ENCODE data around the gene CMC1.

The CMC1 gene

DNA sequence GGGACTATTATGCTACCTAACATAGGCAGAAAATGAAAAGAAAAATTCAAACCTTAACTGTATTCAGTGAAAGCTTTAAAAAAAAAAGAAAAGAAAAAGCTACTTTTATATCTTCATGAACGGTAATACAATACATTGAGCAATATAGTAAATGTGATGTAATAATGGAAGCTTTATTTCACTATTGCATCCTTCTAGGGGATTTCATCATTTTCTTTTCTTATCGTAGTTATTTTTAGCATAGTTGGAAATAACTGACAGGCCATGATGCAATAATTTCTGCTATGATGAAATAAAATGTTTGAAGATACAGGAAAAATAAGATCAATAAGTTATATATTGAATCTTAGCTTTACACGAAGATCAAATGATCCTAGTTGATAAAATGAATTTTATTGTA lies 66.8 kb downstream of the CMC1 start:
- DNase-seq = no peak

DNA sequence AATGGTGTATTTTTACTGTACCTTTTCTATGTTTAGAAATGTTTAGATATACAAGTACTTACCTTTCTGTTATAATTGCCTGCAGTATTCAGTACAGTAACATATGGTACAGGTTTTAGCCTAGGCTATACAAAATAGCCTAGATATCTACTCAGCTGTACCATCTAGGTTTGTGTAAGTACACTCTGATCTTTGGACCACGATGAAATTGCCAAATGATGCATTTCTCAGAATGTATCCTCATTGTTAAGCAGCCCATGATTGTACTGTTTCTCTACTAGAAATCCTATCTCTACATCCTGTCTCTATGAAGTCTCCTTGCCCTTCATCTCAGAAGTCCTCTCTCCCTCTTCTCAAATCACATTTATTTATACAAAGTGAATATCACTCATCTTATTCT lies 74.3 kb downstream of the CMC1 start:
- no peak for DNase-seq

DNA sequence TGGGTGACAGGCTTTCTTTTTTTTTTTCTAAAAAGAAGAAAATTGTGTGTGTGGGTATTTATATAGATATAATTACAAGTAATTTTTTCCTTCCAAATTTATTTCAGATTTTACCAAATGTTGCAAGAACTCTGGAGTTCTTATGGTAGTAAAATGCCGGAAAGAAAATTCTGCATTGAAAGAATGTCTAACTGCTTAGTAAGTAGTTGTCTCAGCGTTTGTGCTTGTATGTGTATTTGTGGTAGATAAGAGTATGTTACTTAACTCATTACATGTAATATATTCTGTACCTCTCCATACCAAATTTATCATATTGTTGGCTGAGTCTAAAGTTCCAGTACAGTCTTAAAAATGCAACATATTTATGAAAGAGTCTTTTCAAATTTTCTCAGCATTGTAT lies 74.8 kb downstream of the CMC1 start:
- no peak for DNase-seq

- DNase-seq = peak; percentile 19
Measured at GRCh38 chr3:28317438-28318022, 76.1 kb downstream of the CMC1 start.

- DNase-seq = no peak
Measured at GRCh38 chr3:28320981-28321380, 79.6 kb downstream of the CMC1 start.

DNA sequence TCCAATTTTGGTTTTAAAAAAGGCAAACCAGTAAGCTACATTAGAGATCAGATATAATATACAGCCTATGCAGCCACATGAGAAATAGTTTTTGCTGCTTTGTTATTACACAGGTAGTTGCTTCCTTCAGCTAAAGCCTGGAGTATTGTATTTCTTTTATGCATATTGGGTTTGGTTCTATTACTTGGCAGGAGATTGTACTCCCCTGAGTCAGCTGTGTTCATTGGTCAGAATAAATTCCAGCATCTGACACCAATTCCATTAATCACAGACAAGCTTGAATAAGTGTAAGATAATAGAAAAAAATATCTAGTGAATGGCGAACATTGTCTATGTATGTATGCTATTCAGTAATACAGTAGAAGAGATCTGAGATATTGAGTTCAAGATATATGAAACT lies 81.0 kb downstream of the CMC1 start:
- DNase-seq = no peak

GRCh38 chr3:28326458-28326926 lies 85.1 kb downstream of the CMC1 start:
- no peak for DNase-seq

DNA sequence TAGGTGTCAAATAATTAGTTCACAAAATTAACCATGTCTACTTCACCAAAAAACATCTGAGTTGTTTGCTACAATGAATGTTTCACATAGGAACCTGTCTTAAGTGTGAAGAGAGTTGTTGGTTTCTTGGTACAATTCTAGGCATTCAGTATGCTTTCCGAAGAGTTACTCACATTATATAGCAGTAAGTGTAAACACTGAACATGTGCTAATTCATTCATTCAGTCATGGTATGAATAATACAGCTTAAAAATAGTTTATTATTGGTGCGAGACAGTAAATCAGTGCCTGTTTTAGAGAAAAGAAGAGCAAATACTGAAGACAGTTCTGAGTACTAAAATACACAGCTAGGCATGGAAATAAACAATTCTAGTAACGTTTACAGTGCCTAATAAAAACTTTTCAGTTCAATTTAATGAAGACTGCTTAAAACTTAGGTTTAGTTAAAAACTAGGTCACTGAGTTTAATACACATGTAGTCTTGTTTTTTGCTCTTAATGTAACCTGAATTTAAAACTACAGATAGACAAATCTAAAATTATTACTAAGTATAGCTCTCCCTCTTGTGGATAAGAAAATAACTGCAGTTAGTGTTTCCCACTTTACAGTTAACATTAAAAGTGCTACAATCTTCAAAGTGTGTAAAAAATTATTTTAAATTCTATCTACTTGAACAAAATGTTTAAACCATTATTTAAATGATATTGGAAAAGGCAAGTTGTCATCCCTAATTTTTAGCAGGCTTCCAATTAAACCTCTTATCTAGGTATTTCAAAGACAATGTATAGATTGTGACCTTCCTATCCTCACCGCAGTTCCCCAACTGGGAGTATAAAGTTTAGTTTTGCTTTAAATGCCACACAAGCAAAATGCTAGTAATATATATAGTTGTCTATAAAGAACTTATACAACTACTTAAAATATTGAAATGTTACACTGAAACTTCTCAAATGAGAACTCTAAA lies 87.1 kb downstream of the CMC1 start:
- DNase-seq = peak; percentile 7

DNA sequence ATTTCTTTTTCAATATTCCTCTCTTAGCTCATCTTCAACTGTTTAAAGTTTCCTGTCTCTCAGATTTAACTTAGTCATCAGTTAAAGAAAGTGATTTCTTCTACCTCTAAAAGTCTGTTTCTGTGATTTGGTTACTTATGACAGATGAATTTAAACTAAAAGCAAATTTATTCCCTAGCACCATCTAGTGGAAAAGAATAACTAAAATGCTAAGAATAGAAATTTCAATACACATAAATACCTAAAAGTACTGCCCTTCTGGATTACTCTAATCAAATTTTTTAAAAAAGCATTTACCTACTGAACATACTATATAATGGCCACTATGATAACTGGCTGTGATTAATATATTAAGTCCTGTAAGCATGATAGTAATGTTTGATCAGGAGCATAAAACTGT lies 93.1 kb downstream of the CMC1 start:
- DNase-seq = no peak

DNA sequence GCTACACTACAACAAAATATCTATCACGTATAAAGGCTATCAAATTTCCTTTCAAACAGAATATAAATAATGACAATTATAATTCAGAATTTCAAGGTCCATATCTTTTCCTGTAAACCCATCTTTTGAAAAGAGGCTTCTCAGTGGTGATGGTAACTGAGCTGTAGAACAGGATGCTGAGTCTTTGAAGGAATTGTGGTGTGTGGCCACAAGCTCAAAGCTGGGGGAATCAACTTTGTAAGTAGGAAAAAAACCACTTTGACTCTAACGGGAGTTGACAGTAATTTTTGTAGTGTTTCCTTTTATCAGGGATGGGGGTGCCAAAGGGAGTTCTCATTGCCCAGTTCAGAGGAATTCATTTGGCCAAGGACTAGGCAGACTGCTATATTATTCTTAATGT lies 93.8 kb downstream of the CMC1 start:
- DNase-seq = no peak

DNA sequence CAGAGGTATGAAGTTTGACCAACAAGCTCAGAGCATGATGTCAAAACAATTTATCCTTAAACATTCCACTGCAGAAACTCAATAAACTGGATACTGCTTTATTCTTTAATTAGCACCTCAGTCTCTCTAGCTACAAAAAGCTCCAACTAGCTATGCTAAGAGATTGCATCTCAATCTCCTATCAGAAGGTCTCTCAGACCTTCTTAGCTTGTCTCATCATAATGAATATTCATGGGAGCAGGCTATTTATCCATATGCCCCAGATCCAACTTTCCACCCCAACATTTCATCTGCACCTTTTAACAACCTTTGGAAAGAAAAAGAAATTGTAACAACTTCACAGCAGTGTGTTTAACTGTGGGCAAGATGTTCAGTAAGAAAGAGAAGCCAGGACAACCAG lies 95.8 kb downstream of the CMC1 start:
- no peak for DNase-seq

DNA sequence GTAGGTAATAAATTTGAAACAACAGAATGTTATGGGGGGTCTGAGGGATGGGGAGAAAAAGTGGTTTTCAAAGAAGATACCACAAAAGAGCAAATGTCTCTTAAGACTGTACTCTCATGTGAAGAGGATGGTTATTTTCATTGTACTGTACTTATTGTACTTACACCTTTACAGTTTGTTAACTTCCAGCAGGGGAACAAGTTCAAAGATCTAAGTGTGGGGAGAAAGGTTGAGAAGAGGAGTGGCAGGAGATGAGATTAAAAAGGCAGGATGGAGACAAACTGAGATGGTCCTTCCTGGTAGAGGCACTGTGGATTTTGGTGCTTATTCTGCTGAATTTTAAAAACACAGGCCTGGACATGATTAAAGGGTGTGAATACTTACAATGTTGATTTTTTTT lies 101.7 kb downstream of the CMC1 start:
- DNase-seq = no peak

DNA sequence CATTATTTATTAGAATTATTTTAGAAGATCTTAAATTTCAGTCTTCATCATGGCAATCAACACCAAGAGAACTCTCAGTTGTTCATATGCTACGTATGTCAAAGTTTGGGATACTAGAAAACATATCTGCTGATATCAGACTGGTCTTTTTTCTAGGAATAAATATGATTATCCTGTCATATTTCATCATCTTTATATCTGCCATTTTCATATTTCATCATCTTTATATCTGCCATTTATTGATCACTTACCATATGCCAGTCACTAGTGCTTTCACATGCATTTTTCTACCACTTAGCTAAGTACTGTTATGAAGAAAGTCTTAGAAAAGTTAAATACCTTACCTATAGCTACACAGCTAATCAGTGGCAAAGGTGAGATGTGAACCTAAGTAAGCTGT lies 104.3 kb downstream of the CMC1 start:
- DNase-seq = no peak

DNA sequence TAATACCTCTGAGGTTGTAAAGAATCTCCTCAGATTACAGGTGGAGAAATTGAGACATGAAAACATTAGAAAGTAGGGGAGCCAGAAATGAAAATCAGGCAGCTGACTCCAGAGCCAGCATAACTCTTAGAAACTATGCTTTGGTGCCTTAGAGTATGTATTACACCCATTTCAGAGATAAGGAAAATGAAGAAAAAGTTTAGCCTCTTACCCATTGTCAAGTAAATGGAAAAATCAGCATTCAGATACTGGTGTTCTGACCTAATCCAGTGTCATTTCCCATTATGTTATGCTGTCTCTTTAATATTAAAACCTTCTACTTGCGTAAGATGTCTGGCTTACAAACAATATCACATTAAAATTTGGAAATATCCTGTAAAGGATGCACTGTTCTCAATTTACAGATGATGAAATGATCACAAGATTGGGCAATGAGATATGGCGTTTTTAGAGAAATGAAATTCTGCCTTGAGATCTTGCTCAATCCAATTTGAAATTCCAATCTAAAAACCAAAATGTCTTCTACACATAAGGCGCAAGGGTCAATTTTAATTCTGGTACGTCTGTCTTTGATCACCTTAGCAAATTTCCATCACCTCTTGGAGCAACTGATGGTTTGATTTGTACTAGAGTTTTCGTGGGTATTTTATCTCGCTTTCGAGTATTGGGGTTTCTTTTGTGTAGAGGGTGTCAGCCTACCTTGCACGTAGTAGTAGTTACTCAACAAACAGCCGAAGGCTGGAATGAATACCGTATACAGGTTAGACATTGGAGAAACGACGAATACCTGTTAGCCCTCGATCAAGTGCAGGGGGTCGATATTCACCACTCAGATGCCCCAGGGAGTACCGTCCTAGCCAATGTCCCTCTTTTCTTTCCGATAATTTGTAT lies 106.2 kb downstream of the CMC1 start:
- DNase-seq = no peak

- no peak for DNase-seq
Measured at GRCh38 chr3:28348265-28348628, 106.8 kb downstream of the CMC1 start.

DNA sequence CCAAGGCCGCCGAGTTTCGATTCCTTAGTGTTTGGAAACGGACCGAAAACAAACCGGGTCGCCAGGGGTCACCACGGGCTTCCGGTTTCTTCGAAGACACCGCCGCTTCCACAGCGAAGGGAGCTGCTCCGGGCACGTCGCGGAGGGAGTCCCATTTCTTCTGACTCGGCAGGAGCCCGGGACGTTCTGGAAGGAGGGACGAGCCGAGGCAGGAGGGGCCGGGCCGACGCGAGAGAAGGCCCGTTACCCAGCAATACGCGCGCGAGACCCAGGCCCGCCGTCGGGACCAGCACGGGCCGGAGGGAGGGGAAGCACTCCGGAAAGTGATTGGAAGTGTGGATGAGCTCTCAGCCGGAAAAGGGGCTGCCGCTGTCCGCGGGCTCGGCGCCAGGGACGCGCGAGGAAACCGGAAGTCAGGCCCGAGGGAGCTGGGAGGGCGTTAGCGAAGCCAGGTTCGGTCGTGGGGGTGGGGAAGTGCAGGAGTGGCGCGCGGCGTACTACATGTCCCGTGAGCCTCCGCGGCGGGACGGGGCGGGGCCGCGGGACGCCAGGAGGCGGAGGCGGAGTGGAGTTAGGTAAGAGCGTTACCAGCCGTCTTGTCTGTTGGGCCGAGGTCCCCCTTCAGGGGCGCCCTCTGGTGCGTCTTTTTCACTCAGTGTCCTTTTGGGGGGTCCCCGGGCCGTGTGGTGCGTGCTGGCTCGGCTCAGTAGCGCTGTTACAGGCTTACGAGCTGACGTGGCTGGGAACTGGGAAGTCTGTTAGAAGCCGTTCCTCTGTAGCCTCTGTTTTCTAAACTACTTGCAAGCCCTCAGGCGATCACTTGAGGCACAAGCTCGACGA lies 107.4 kb downstream of the CMC1 start, which contains the start of the genes AZI2 and ZCWPW2:
Gene AZI2, minus strand, starts transcription at position 196 of the 840 bp plus-strand sequence. CDS start 8,207 bp downstream, outside the sequence.
Gene ZCWPW2, plus strand, starts transcription at position 93 of the 840 bp plus-strand sequence. CDS start 64,348 bp downstream, outside the sequence.
- DNase-seq = peak; percentile 51

- DNase-seq = no peak
Measured at GRCh38 chr3:28349469-28350000, 108.1 kb downstream of the CMC1 start.
